Uterus (tissue), 4 donors: ENCODE data around the gene CD33. TPM values are rescaled to one million over a fixed set of nuclear protein-coding genes. Genes with fewer than 3 reads are reported as not detected.

Experiments
- DNase-seq, 2 donors: peaks; one replicate each; pipeline ENCODE4 v3.0.0-alpha.2; 2019 to 2020
- H3K27ac ChIP-seq, 2 donors: fragments of 200-600 bp; sonication (generic); 1 replicate in 1 of 2; 2 replicates in 1 of 2; pipeline ENCODE4 v1.5.1; 2016 to 2018
- H3K27me3 ChIP-seq, 2 donors: fragments of 200-600 bp; sonication (generic); one replicate each; pipeline ENCODE4 v1.5.1; 2018 to 2019; ENCODE audit warnings: control low read depth in 1 of 2
- H3K36me3 ChIP-seq, 2 donors: fragments of 200-600 bp; sonication (generic); one replicate each; pipeline ENCODE4 v1.5.1; 2019; ENCODE audit warnings: control low read depth in 1 of 2
- H3K4me1 ChIP-seq, 2 donors: fragments of 200-600 bp; sonication (generic); one replicate each; pipeline ENCODE4 v1.5.1; 2018 to 2019; ENCODE audit warnings: control low read depth in 1 of 2
- H3K4me3 ChIP-seq, 2 donors: fragments of 200-600 bp; sonication (generic); 1 replicate in 1 of 2; 2 replicates in 1 of 2; pipeline ENCODE4 v1.5.1; 2018 to 2019; ENCODE audit warnings: mild to moderate bottlenecking in 1 of 2
- H3K9me3 ChIP-seq, 2 donors: fragments of 200-600 bp; sonication (generic); one replicate each; pipeline ENCODE4 v1.5.1; 2019; ENCODE audit warnings: control low read depth in 1 of 2
- POLR2A ChIP-seq, 2 donors: fragments of 450-650 bp; IDR thresholded peaks; one replicate each; pipeline ENCODE4 v1.6.1; 2016; ENCODE audit warnings: antibody characterized with exemption in 2 of 2, mild to moderate bottlenecking in 1 of 2, moderate library complexity in 1 of 2
- intact Hi-C: fragments of 100-400 bp; cut with DNase I; formaldehyde crosslinking; loops from one replicate; pipeline ENCODE4 v1.15.1; 2023; ENCODE audit warnings: low total_unique reads
- total RNA-seq, 4 donors: library from RNA; depleted of rRNA in 3 of 4; stranded (reverse); fragments of >200 nt in 3 of 4; gene quantifications; one replicate each; pipeline versions ENCODE4 v1.1.0 to v1.2.4, GENCODE V29; 2014 to 2023
- TF ChIP-seq, protein P1 (sequence below), 4 experiments: fragments of 200-600 bp in 2 of 4; fragments of 450-650 bp in 2 of 4; sonication (generic) in 2 of 4; IDR thresholded peaks; one replicate each; pipeline ENCODE4 v1.5.1; 2016 to 2019; ENCODE audit warnings: antibody characterized with exemption in 4 of 4, mild to moderate bottlenecking in 2 of 4, moderate library complexity in 1 of 4
- donor health status: DM: yes; HTN: yes; CAD: no.

CD33 gene
- total RNA-seq, 4 donors from 2014 or later = 0.26 to 3.3 (median 3.0) TPM; not detected in 1

GRCh38 chr19:51220996-51221395 is 3.9 kb upstream of the CD33 start:
- H3K27me3 ChIP-seq = no peaks in the 10 kb centered on the region
- TF ChIP-seq, protein P1, sequence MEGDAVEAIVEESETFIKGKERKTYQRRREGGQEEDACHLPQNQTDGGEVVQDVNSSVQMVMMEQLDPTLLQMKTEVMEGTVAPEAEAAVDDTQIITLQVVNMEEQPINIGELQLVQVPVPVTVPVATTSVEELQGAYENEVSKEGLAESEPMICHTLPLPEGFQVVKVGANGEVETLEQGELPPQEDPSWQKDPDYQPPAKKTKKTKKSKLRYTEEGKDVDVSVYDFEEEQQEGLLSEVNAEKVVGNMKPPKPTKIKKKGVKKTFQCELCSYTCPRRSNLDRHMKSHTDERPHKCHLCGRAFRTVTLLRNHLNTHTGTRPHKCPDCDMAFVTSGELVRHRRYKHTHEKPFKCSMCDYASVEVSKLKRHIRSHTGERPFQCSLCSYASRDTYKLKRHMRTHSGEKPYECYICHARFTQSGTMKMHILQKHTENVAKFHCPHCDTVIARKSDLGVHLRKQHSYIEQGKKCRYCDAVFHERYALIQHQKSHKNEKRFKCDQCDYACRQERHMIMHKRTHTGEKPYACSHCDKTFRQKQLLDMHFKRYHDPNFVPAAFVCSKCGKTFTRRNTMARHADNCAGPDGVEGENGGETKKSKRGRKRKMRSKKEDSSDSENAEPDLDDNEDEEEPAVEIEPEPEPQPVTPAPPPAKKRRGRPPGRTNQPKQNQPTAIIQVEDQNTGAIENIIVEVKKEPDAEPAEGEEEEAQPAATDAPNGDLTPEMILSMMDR (IDR thresholded peaks at IDR 0.05) = no peak
- TF ChIP-seq POLR2A (IDR thresholded peaks at IDR 0.05) = no peak
- no peaks in the 10 kb centered on the region for H3K36me3 ChIP-seq
- H3K4me3 ChIP-seq = no peak overlapping the region
- no peaks in the 10 kb centered on the region for H3K9me3 ChIP-seq
- no peaks in the 10 kb centered on the region for H3K4me1 ChIP-seq
- no peak overlapping the region for H3K27ac ChIP-seq
- DNase-seq = no peak
- intact Hi-C loops = no loop called here

- H3K27ac ChIP-seq = no peak overlapping the region
- H3K4me3 ChIP-seq = no peak overlapping the region
- intact Hi-C loops = no loop called here
- no peaks in the 10 kb centered on the region for H3K9me3 ChIP-seq
- TF ChIP-seq POLR2A (IDR thresholded peaks at IDR 0.05) = no peak
- TF ChIP-seq, protein P1 (IDR thresholded peaks at IDR 0.05) = no peak
- H3K27me3 ChIP-seq = no peaks in the 10 kb centered on the region
- DNase-seq = no peak
- no peaks in the 10 kb centered on the region for H3K36me3 ChIP-seq
- H3K4me1 ChIP-seq = no peaks in the 10 kb centered on the region
These were observed 678 bp upstream of the CD33 start for GRCh38 chr19:51224163-51224641.

GRCh38 chr19:51226067-51226466 is 1.2 kb downstream of the CD33 start:
- intact Hi-C loops = no loop called here
- H3K36me3 ChIP-seq = no peaks in the 10 kb centered on the region
- no peak for TF ChIP-seq POLR2A (IDR thresholded peaks at IDR 0.05)
- TF ChIP-seq, protein P1 (IDR thresholded peaks at IDR 0.05) = no peak
- no peaks in the 10 kb centered on the region for H3K27me3 ChIP-seq
- DNase-seq = no peak
- no peaks in the 10 kb centered on the region for H3K9me3 ChIP-seq
- H3K4me3 ChIP-seq = no peak overlapping the region
- no peak overlapping the region for H3K27ac ChIP-seq
- H3K4me1 ChIP-seq = no peaks in the 10 kb centered on the region

DNA sequence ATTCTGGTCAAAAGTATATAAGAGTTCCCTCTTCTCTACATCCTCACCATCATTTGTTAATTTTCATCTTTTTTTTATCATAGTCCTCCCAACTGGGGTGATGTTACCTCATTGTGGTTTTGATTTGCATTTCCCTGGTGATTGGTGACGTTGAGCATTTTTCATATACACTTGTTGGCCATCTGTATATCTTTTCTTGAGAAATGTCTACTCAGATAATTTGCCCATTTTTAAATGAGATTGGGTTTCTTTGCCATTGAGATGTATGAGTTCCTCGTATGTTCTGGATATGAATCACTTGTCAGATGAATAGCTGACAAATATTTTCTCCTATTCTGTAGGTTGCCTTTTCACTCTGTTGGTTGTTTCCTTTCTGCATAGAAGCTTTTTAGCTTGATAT is 2.4 kb downstream of the CD33 start:
- H3K4me3 ChIP-seq = no peak overlapping the region
- H3K27me3 ChIP-seq = no peaks in the 10 kb centered on the region
- TF ChIP-seq, protein P1 (IDR thresholded peaks at IDR 0.05) = no peak
- TF ChIP-seq POLR2A (IDR thresholded peaks at IDR 0.05) = no peak
- H3K27ac ChIP-seq = no peak overlapping the region
- no peaks in the 10 kb centered on the region for H3K4me1 ChIP-seq
- DNase-seq = no peak
- no peaks in the 10 kb centered on the region for H3K9me3 ChIP-seq
- H3K36me3 ChIP-seq = no peaks in the 10 kb centered on the region
- intact Hi-C loops = no loop called here

GRCh38 chr19:51227966-51228365 is 3.1 kb downstream of the CD33 start:
- Histone ChIP-seq H3K4me3 (no peak overlapping the region), H3K4me1 (no peaks in the 10 kb centered on the region), H3K27ac (no peak overlapping the region), H3K36me3 (no peaks in the 10 kb centered on the region), H3K9me3 (no peaks in the 10 kb centered on the region), H3K27me3 (no peaks in the 10 kb centered on the region)
- no peak for TF ChIP-seq POLR2A (IDR thresholded peaks at IDR 0.05)
- TF ChIP-seq, protein P1 (IDR thresholded peaks at IDR 0.05) = no peak
- DNase-seq = no peak
- intact Hi-C loops = no loop called here
